ENCODE results near the gene ATP2C2.

DNA sequence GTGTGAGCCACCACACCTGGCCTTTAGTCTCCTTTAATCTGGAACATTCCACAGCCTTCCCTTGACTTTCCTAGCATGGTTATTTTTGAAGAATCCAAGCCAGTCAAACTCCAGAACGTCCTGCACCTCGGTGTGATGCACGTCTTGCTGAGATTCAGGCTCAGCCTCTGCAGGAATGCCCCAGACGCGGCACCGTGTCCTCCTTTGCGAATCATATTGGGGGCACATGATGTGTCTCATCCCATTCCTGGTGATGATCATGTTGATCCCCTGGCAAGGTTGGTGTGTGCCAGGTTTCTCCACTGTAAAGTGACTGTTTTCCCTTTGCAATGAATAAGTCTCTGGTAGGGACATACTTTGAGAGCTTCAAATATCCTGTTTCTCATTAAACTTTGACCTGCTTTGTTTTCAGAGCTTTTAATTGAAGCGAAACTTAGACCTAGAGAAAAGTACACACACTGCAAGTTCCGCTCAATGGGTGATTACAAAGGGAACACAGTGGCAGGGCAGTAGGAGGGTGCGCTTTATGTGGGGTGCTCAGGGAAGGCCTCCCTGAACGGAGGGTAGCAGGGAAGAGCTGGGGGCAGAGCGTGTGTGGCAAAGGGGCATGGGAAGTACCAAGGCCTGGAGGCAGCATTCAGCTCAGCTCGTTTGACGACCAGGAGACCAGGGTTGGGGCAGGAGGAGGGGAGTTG lies 9.6 kb upstream of the ATP2C2 start:
- TF ChIP-seq CTCF (IDR thresholded peaks at IDR 0.05) (no peak), POLR2AphosphoS5 (IDR thresholded peaks at IDR 0.05) (peak in 2 of 3 donors; percentile 20 to 56)
